CD14-positive monocyte (primary cell): ENCODE results near the gene CCDC159. TPM values are rescaled to one million over a fixed set of nuclear protein-coding genes. Genes with fewer than 3 reads are reported as not detected.

Experiments
- DNase-seq, 3 donors: peaks; one replicate each; pipeline ENCODE4 v3.0.0-alpha.2; 2011 to 2022
- H2AFZ ChIP-seq: 2 replicates; pipeline ENCODE4 v1.6.0; 2012; ENCODE audit warnings: mild to moderate bottlenecking, low read depth, low read length, inconsistent platforms; ENCODE audit not compliant: insufficient read depth, poor library complexity, severe bottlenecking
- H3K27ac ChIP-seq, 2 donors: 1 replicate in 1 of 2; 2 replicates in 1 of 2; pipeline ENCODE4 v1.5.1; 2012 to 2013; ENCODE audit warnings: low read length in 2 of 2, control low read depth in 1 of 2, inconsistent platforms in 1 of 2, low read depth in 1 of 2, mild to moderate bottlenecking in 1 of 2
- H3K27me3 ChIP-seq, 2 donors: one replicate each; pipeline versions ENCODE4 v1.6.0 to v1.6.1; 2011 to 2013; ENCODE audit warnings: low read length in 2 of 2; ENCODE audit not compliant: control insufficient read depth in 2 of 2, insufficient read depth in 2 of 2
- H3K36me3 ChIP-seq, 2 donors: replicated peaks in 1 of 2; 1 replicate in 1 of 2; 2 replicates in 1 of 2; pipeline versions ENCODE4 v1.5.1 to v1.6.1; 2012 to 2013; ENCODE audit warnings: low read length in 2 of 2, control low read depth in 1 of 2, inconsistent platforms in 1 of 2, mild to moderate bottlenecking in 1 of 2; ENCODE audit not compliant: insufficient read depth in 2 of 2, control insufficient read depth in 1 of 2
- H3K4me1 ChIP-seq, 2 donors: 1 replicate in 1 of 2; 2 replicates in 1 of 2; pipeline versions ENCODE4 v1.5.1 to v1.6.1; 2012 to 2013; ENCODE audit warnings: low read length in 2 of 2, control low read depth in 1 of 2, inconsistent platforms in 1 of 2, mild to moderate bottlenecking in 1 of 2, moderate library complexity in 1 of 2; ENCODE audit not compliant: insufficient read depth in 2 of 2, control insufficient read depth in 1 of 2
- H3K4me2 ChIP-seq: replicated peaks from 2 replicates; pipeline ENCODE3; 2012; ENCODE audit warnings: low read length, moderate library complexity, mild to moderate bottlenecking; ENCODE audit not compliant: poor library complexity, severe bottlenecking; ENCODE audit errors: extremely low read depth
- H3K4me3 ChIP-seq, 3 experiments: fragments of 200-600 bp in 1 of 3; sonication (generic) in 1 of 3; replicated peaks in 1 of 3; 1 replicate in 2 of 3; 2 replicates in 1 of 3; pipeline ENCODE4 v1.5.1; 2011 to 2013; ENCODE audit warnings: low read length in 3 of 3, mild to moderate bottlenecking in 3 of 3, control low read depth in 2 of 3, low read depth in 2 of 3, inconsistent platforms in 1 of 3, moderate library complexity in 1 of 3
- H3K79me2 ChIP-seq: 2 replicates; pipeline ENCODE4 v1.6.0; 2012; ENCODE audit warnings: mild to moderate bottlenecking, control low read depth, inconsistent platforms, low read length, moderate library complexity; ENCODE audit not compliant: insufficient read depth
- H3K9ac ChIP-seq: 2 replicates; pipeline ENCODE4 v1.6.0; 2017; ENCODE audit warnings: low read length, mild to moderate bottlenecking; ENCODE audit not compliant: insufficient read depth, poor library complexity, severe bottlenecking
- H3K9me3 ChIP-seq, 2 donors: replicated peaks in 1 of 2; 1 replicate in 1 of 2; 2 replicates in 1 of 2; pipeline versions ENCODE4 v1.5.1 to v1.6.1; 2012 to 2013; ENCODE audit warnings: low read length in 2 of 2, control low read depth in 1 of 2; ENCODE audit not compliant: control insufficient read depth in 1 of 2, insufficient read depth in 1 of 2
- H4K20me1 ChIP-seq: 2 replicates; pipeline ENCODE4 v1.6.0; 2012; ENCODE audit warnings: mild to moderate bottlenecking, low read length, control low read depth, moderate library complexity; ENCODE audit not compliant: insufficient read depth
- H3K27ac Mint-ChIP-seq, 7 donors: one replicate each; pipeline ENCODE4 v1.8.0; 2020; ENCODE audit warnings: mild to moderate bottlenecking in 7 of 7, mixed read lengths in 7 of 7, moderate library complexity in 6 of 7, inconsistent platforms in 2 of 7
- H3K27me3 Mint-ChIP-seq, 3 donors: one replicate each; pipeline ENCODE4 v1.8.0; 2021 to 2022; ENCODE audit warnings: low read depth in 3 of 3, mild to moderate bottlenecking in 3 of 3, mixed read lengths in 3 of 3, moderate library complexity in 3 of 3, inconsistent platforms in 1 of 3
- H3K36me3 Mint-ChIP-seq, 2 donors: one replicate each; pipeline ENCODE4 v1.8.0; 2020; ENCODE audit warnings: mixed read lengths in 2 of 2, inconsistent platforms in 1 of 2, mild to moderate bottlenecking in 1 of 2
- H3K4me1 Mint-ChIP-seq: one replicate; pipeline ENCODE4 v1.8.0; 2020; ENCODE audit warnings: mild to moderate bottlenecking, mixed read lengths
- H3K4me3 Mint-ChIP-seq, 2 donors: one replicate each; pipeline ENCODE4 v1.8.0; 2020; ENCODE audit warnings: mild to moderate bottlenecking in 2 of 2, mixed read lengths in 2 of 2, moderate library complexity in 1 of 2
- H3K9me3 Mint-ChIP-seq, 7 donors: one replicate each; pipeline ENCODE4 v1.8.0; 2020 to 2022; ENCODE audit warnings: mixed read lengths in 7 of 7, mild to moderate bottlenecking in 6 of 7, moderate library complexity in 6 of 7, inconsistent platforms in 2 of 7
- CTCF ChIP-seq: fragments of 200-600 bp; IDR thresholded peaks from one replicate; pipeline ENCODE4 v1.8.0; 2022; ENCODE audit warnings: antibody characterized with exemption, mild to moderate bottlenecking
- WGBS: methylation state at CpG from one replicate; pipeline ENCODE4 v1.1.5; 2013; ENCODE audit warnings: missing lambda C conversion rate; ENCODE audit not compliant: insufficient coverage; 5-methylcytosine and 5-hydroxymethylcytosine counted together
- intact Hi-C, 2 donors: fragments of 100-400 bp; cut with micrococcal nuclease; formaldehyde crosslinking; loops; one replicate each; pipeline versions ENCODE4 v1.15.0 to v1.15.1; 2023
- polyA plus RNA-seq, 3 donors: library from polyadenylated mRNA; depleted of rRNA in 1 of 3; unstranded in 2 of 3; stranded (reverse) in 1 of 3; fragments of 300-500 nt in 2 of 3; fragments of >200 nt in 1 of 3; fragmentation: Illumina TruSeq in 2 of 3; gene quantifications; 1 replicate in 2 of 3; 2 replicates in 1 of 3; pipeline ENCODE4 v1.2.3, GENCODE V29; 2012 to 2021

Gene CCDC159
- polyA plus RNA-seq, 3 donors = 37.1 to 374 (median 38.3) TPM

DNA sequence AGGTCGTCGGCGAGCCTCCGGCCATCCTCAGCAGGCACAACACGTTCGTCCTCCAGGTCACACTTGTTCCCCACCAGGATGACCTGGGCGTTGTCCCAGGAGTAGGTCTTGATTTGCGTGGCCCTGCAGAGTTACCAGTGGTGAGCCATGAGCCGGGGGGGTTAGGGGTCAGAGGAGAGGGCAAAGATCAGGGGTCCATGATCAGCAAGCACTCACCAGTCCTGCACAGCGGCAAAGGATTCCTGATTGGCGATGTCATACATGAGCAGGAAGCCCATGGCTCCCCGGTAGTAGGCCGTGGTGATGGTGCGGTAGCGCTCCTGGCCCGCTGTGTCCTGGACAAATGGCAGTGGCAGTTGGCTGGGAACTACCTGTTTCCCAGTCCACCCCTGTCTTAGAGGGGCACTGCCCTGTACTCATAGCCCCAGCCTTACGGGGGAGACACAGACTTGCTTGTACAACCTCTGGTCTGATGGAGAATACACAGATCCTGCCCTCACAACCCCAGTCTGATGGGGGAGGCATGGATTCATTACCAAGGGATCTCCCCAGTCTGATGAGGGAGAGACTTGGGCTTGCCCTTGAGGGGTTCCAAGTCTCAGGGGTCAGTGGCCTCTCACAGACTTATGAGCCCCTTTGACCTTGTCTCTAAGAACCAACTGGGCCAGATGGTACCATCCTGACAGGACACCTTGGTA, 10.7 kb upstream of the CCDC159 start:
- peaks cover 56 to 60% of the 10 kb centered on the region in 2 donors for H3K36me3 ChIP-seq
- no peak overlapping the region for H2AFZ ChIP-seq
- no peak overlapping the region for H3K9ac ChIP-seq
- WGBS = 95% methylated on average over 16 of the region's 17 CpGs
- peaks cover 36 to 49% of the 10 kb centered on the region in 2 donors for H3K4me1 ChIP-seq
- H3K79me2 ChIP-seq = peaks cover 95% of the 10 kb centered on the region
- no peak for DNase-seq
- no peaks in the 10 kb centered on the region for H3K9me3 ChIP-seq
- H4K20me1 ChIP-seq = peaks cover 87% of the 10 kb centered on the region
- H3K4me3 ChIP-seq = no peak overlapping the region
- Mint-ChIP-seq H3K4me1 (peaks cover 31% of the 10 kb centered on the region), H3K27ac (peak overlapping the region in 5 of 7 donors; percentile 6 to 81 (median 40)), H3K9me3 (peaks cover 0 to 6% (median 0%) of the 10 kb centered on the region in 7 donors), H3K27me3 (peaks cover 0 to 2% (median 0%) of the 10 kb centered on the region in 3 donors), H3K4me3 (no peak overlapping the region), H3K36me3 (peaks cover 52 to 74% of the 10 kb centered on the region in 2 donors)
- no peak for TF ChIP-seq CTCF
- H3K4me2 ChIP-seq = no peak overlapping the region
- peak overlapping the region in 1 of 2 donors; percentile 49 for H3K27ac ChIP-seq
- H3K27me3 ChIP-seq = no peaks in the 10 kb centered on the region
- intact Hi-C loops = loop anchor here (5.0 kb wide), 2 partner anchors 37 to 38 kb away; partner anchors contain the start of genes SWSAP1 (in 1 of the 2) and TSPAN16 (in 1 of the 2)

- Histone ChIP-seq H3K27ac (peak overlapping the region; percentile 16 to 85), H2AFZ (no peak overlapping the region), H3K27me3 (no peaks in the 10 kb centered on the region), H3K4me2 (peak overlapping the region; percentile 88), H3K79me2 (peaks cover 80% of the 10 kb centered on the region), H3K4me1 (peaks cover 36 to 54% of the 10 kb centered on the region in 2 donors), H3K4me3 (peak overlapping the region; percentile 5 to 99 (median 98)), H4K20me1 (peaks cover 72% of the 10 kb centered on the region), H3K9ac (peak overlapping the region; percentile 1), H3K36me3 (peaks cover 46 to 54% of the 10 kb centered on the region in 2 donors), H3K9me3 (peaks cover 0 to 6% of the 10 kb centered on the region in 2 donors)
- DNase-seq = peak in 1 of 3 donors; percentile 33
- Mint-ChIP-seq H3K9me3 (peaks cover 0 to 6% (median 0%) of the 10 kb centered on the region in 7 donors), H3K4me3 (peak overlapping the region; percentile 91 to 99), H3K27ac (peak overlapping the region; percentile 47 to 96 (median 77)), H3K36me3 (peaks cover 47 to 71% of the 10 kb centered on the region in 2 donors), H3K27me3 (peaks cover 0 to 2% (median 0%) of the 10 kb centered on the region in 3 donors), H3K4me1 (peaks cover 31% of the 10 kb centered on the region)
- intact Hi-C loops = loop anchor here (5.0 kb wide), 2 partner anchors 35 to 40 kb away; partner anchors contain the start of genes SWSAP1 (in 1 of the 2) and TSPAN16 (in 1 of the 2)
- 11% methylated on average over 14 of the region's 14 CpGs for WGBS
- TF ChIP-seq CTCF = no peak
Measured at GRCh38 chr19:11337080-11337479, 9.2 kb upstream of the CCDC159 start.
